ENCODE results near the gene VSIG8.

- TF ChIP-seq, protein P1, sequence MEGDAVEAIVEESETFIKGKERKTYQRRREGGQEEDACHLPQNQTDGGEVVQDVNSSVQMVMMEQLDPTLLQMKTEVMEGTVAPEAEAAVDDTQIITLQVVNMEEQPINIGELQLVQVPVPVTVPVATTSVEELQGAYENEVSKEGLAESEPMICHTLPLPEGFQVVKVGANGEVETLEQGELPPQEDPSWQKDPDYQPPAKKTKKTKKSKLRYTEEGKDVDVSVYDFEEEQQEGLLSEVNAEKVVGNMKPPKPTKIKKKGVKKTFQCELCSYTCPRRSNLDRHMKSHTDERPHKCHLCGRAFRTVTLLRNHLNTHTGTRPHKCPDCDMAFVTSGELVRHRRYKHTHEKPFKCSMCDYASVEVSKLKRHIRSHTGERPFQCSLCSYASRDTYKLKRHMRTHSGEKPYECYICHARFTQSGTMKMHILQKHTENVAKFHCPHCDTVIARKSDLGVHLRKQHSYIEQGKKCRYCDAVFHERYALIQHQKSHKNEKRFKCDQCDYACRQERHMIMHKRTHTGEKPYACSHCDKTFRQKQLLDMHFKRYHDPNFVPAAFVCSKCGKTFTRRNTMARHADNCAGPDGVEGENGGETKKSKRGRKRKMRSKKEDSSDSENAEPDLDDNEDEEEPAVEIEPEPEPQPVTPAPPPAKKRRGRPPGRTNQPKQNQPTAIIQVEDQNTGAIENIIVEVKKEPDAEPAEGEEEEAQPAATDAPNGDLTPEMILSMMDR (IDR thresholded peaks at IDR 0.05): no peak
- no peak for TF ChIP-seq POLR2A (IDR thresholded peaks at IDR 0.05)
These were observed 20.7 kb downstream of the VSIG8 start for GRCh38 chr1:159841749-159842148.
